WTC11 (cell line): ENCODE measurements around the gene TARP.
A peak's percentile ranks its signal among the peaks of the same experiment; 100 is the strongest.

Source experiments
- ATAC-seq: fragments of 200-7000 bp; cut with Tn5 transposase; 2 replicates; pipeline ENCODE4 v1.10.0; 2021; ENCODE audit warnings: mild to moderate bottlenecking, moderate library complexity
- CTCF ChIA-PET: fragments of 300-600 bp; sonication (Branson Sonifier 250); formaldehyde crosslinking; loops from one replicate; lab custom pipeline; 2021; ENCODE audit warnings: antibody characterized with exemption; lab: Charles Lee
- POLR2A ChIA-PET: fragments of 350-600 bp; sonication (Branson Sonifier 250); formaldehyde crosslinking; loops from one replicate; lab custom pipeline; 2021; ENCODE audit warnings: antibody characterized with exemption; lab: Charles Lee
- DNase-seq: peaks from one replicate; pipeline ENCODE4 v3.0.0; 2021; ENCODE audit warnings: low spot score
- H3K27ac Mint-ChIP-seq: 2 replicates; pipeline ENCODE4 v1.8.0; 2021; ENCODE audit warnings: mixed read lengths
- H3K27me3 Mint-ChIP-seq: 2 replicates; pipeline ENCODE4 v1.8.0; 2021; ENCODE audit warnings: low read depth, mild to moderate bottlenecking, moderate library complexity, mixed read lengths
- H3K36me3 Mint-ChIP-seq: 2 replicates; pipeline ENCODE4 v1.8.0; 2021; ENCODE audit warnings: mixed read lengths
- H3K4me1 Mint-ChIP-seq: 2 replicates; pipeline ENCODE4 v1.8.0; 2022; ENCODE audit warnings: mixed read lengths
- H3K4me3 Mint-ChIP-seq: 2 replicates; pipeline ENCODE4 v1.8.0; 2021; ENCODE audit warnings: mild to moderate bottlenecking, moderate library complexity, mixed read lengths
- H3K9me3 Mint-ChIP-seq: 2 replicates; pipeline ENCODE4 v1.8.0; 2021; ENCODE audit warnings: mixed read lengths
- ATF1 ChIP-seq: sonication (generic); formaldehyde crosslinking; IDR thresholded peaks from 2 replicates; pipeline ENCODE4 v1.8.1; 2023; ENCODE audit warnings: mild to moderate bottlenecking, moderate library complexity, missing genetic modification reagents
- FOXK1 ChIP-seq: sonication (generic); formaldehyde crosslinking; IDR thresholded peaks from 2 replicates; pipeline ENCODE4 v1.8.0; 2022; ENCODE audit warnings: mild to moderate bottlenecking, moderate library complexity, missing genetic modification reagents
- FOXP1 ChIP-seq: sonication (generic); formaldehyde crosslinking; IDR thresholded peaks from 2 replicates; pipeline ENCODE4 v1.8.0; 2022; ENCODE audit warnings: missing genetic modification reagents, mild to moderate bottlenecking, moderate library complexity, borderline replicate concordance
- MXD4 ChIP-seq: fragments of 250-450 bp; sonication (Bioruptor Pico); IDR thresholded peaks from 2 replicates; pipeline ENCODE4 v1.8.0; 2021; ENCODE audit warnings: mild to moderate bottlenecking, moderate library complexity, borderline replicate concordance
- NR3C1 ChIP-seq: sonication (generic); formaldehyde crosslinking; conservative IDR thresholded peaks from 2 replicates; pipeline ENCODE4 v1.8.1; 2023; ENCODE audit warnings: low read depth, mild to moderate bottlenecking, missing genetic modification reagents
- RELA ChIP-seq: sonication (generic); formaldehyde crosslinking; IDR thresholded peaks from 2 replicates; pipeline ENCODE4 v1.8.1; 2022; ENCODE audit warnings: missing genetic modification reagents, mild to moderate bottlenecking, borderline replicate concordance
- SOX15 ChIP-seq: fragments of 250-450 bp; sonication (Bioruptor Pico); IDR thresholded peaks from 2 replicates; pipeline ENCODE4 v1.9.0; 2021; ENCODE audit warnings: mild to moderate bottlenecking
- ZNF263 ChIP-seq: sonication (generic); formaldehyde crosslinking; IDR thresholded peaks from 2 replicates; pipeline ENCODE4 v1.8.1; 2022; ENCODE audit warnings: low read depth, mild to moderate bottlenecking, moderate library complexity, missing genetic modification reagents
- TF ChIP-seq, protein P1 (sequence below): sonication (generic); formaldehyde crosslinking; IDR thresholded peaks from 2 replicates; pipeline ENCODE4 v1.8.0; 2023; ENCODE audit warnings: missing genetic modification reagents
- TF ChIP-seq, protein P2 (sequence below): fragments of 250-450 bp; sonication (Bioruptor Pico); IDR thresholded peaks from 2 replicates; pipeline ENCODE4 v1.9.0; 2021; ENCODE audit warnings: mild to moderate bottlenecking
- TF ChIP-seq, protein P3 (sequence below): sonication (generic); formaldehyde crosslinking; IDR thresholded peaks from 2 replicates; pipeline ENCODE4 v1.8.1; 2023; ENCODE audit warnings: mild to moderate bottlenecking, missing genetic modification reagents, moderate library complexity
- TF ChIP-seq, protein P4 (sequence below): sonication (generic); formaldehyde crosslinking; conservative IDR thresholded peaks from 2 replicates; pipeline ENCODE4 v1.8.1; 2023; ENCODE audit warnings: mild to moderate bottlenecking, low read depth, missing genetic modification reagents, moderate library complexity
- TF ChIP-seq, protein P5 (sequence below): sonication (generic); formaldehyde crosslinking; IDR thresholded peaks from 2 replicates; pipeline ENCODE4 v1.8.1; 2022; ENCODE audit warnings: mild to moderate bottlenecking, missing genetic modification reagents, moderate library complexity, borderline replicate concordance
- TF ChIP-seq, protein P6 (sequence below): sonication (generic); formaldehyde crosslinking; IDR thresholded peaks from 2 replicates; pipeline ENCODE4 v1.8.1; 2023; ENCODE audit warnings: mild to moderate bottlenecking, missing genetic modification reagents
- TF ChIP-seq, protein P7 (sequence below): fragments of 200-600 bp; IDR thresholded peaks from 2 replicates; pipeline ENCODE4 v1.8.0; 2022; ENCODE audit warnings: antibody characterized with exemption

Gene TARP

DNA sequence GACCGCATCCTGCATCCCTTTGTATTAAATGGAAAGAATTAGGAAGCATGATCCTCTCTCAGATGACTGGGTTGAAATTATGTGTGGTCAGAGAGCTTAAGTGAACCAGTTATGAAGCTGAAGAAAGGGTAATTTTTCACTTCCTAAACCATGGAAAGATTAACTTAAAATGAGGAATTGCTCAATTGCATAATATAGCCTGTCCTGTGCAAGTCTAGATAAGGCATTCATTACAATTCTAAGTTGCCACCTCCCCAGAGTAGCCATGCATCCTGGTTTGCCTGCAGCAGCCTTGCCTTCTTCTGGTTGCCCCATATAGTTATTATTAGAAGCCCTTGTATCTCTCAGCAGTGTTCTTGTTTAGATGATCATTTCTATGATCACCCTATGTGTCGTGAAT lies 50.1 kb downstream of the TARP start (continued):
- TF ChIP-seq, protein P1, sequence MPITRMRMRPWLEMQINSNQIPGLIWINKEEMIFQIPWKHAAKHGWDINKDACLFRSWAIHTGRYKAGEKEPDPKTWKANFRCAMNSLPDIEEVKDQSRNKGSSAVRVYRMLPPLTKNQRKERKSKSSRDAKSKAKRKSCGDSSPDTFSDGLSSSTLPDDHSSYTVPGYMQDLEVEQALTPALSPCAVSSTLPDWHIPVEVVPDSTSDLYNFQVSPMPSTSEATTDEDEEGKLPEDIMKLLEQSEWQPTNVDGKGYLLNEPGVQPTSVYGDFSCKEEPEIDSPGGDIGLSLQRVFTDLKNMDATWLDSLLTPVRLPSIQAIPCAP (CRISPR knock-in tag) = no peak
- TF ChIP-seq, protein P2, sequence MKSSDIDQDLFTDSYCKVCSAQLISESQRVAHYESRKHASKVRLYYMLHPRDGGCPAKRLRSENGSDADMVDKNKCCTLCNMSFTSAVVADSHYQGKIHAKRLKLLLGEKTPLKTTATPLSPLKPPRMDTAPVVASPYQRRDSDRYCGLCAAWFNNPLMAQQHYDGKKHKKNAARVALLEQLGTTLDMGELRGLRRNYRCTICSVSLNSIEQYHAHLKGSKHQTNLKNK = no peak
- TF ChIP-seq SOX15 (CRISPR knock-in tag) (no peak), MXD4 (CRISPR knock-in tag) (no peak), ATF1 (CRISPR knock-in tag) (no peak), NR3C1 (CRISPR knock-in tag) (no peak), RELA (CRISPR knock-in tag) (no peak), ZNF263 (CRISPR knock-in tag) (no peak)
- TF ChIP-seq, protein P3, sequence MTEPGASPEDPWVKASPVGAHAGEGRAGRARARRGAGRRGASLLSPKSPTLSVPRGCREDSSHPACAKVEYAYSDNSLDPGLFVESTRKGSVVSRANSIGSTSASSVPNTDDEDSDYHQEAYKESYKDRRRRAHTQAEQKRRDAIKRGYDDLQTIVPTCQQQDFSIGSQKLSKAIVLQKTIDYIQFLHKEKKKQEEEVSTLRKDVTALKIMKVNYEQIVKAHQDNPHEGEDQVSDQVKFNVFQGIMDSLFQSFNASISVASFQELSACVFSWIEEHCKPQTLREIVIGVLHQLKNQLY (CRISPR knock-in tag) = no peak
- TF ChIP-seq, protein P4, sequence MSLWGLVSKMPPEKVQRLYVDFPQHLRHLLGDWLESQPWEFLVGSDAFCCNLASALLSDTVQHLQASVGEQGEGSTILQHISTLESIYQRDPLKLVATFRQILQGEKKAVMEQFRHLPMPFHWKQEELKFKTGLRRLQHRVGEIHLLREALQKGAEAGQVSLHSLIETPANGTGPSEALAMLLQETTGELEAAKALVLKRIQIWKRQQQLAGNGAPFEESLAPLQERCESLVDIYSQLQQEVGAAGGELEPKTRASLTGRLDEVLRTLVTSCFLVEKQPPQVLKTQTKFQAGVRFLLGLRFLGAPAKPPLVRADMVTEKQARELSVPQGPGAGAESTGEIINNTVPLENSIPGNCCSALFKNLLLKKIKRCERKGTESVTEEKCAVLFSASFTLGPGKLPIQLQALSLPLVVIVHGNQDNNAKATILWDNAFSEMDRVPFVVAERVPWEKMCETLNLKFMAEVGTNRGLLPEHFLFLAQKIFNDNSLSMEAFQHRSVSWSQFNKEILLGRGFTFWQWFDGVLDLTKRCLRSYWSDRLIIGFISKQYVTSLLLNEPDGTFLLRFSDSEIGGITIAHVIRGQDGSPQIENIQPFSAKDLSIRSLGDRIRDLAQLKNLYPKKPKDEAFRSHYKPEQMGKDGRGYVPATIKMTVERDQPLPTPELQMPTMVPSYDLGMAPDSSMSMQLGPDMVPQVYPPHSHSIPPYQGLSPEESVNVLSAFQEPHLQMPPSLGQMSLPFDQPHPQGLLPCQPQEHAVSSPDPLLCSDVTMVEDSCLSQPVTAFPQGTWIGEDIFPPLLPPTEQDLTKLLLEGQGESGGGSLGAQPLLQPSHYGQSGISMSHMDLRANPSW = no peak
- TF ChIP-seq, protein P5, sequence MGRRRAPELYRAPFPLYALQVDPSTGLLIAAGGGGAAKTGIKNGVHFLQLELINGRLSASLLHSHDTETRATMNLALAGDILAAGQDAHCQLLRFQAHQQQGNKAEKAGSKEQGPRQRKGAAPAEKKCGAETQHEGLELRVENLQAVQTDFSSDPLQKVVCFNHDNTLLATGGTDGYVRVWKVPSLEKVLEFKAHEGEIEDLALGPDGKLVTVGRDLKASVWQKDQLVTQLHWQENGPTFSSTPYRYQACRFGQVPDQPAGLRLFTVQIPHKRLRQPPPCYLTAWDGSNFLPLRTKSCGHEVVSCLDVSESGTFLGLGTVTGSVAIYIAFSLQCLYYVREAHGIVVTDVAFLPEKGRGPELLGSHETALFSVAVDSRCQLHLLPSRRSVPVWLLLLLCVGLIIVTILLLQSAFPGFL = no peak
- TF ChIP-seq, all 79 proteins: peak for 0

DNA sequence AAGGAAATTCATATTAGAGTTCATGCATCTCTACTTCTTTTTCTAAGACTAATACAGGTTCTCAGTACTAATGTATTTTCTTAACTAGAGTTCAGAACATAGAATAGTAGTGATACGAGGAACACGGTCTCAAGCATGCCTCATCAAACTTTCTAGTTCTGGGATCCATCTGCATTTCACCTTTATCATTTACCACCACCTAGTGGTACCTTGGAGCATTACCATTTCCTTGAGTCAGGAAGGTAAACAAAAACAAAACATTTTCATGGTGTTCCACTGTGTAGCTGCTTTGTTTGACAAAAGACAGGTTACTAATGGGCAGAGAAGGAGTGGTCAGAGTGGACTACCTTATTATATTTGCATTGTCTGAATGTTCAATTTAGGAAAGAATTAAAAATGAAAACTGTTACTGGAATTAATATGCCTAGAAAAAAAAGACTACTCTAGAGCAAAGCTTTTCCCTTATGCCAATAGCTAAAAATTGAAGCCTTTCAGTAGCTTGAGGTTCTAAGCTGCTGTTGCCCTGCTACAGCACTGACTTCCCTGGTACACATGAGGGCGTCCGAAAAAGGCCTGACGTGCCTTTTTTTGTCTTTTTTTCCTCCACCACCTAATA lies 50.8 kb downstream of the TARP start:
- Mint-ChIP-seq H3K9me3 (no peaks in the 10 kb centered on the region), H3K4me3 (no peak overlapping the region), H3K27ac (no peak overlapping the region), H3K27me3 (no peaks in the 10 kb centered on the region), H3K36me3 (peaks cover 20% of the 10 kb centered on the region), H3K4me1 (no peaks in the 10 kb centered on the region)
- TF ChIP-seq, protein P6, sequence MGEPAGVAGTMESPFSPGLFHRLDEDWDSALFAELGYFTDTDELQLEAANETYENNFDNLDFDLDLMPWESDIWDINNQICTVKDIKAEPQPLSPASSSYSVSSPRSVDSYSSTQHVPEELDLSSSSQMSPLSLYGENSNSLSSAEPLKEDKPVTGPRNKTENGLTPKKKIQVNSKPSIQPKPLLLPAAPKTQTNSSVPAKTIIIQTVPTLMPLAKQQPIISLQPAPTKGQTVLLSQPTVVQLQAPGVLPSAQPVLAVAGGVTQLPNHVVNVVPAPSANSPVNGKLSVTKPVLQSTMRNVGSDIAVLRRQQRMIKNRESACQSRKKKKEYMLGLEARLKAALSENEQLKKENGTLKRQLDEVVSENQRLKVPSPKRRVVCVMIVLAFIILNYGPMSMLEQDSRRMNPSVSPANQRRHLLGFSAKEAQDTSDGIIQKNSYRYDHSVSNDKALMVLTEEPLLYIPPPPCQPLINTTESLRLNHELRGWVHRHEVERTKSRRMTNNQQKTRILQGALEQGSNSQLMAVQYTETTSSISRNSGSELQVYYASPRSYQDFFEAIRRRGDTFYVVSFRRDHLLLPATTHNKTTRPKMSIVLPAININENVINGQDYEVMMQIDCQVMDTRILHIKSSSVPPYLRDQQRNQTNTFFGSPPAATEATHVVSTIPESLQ (CRISPR knock-in tag) = no peak
- TF ChIP-seq SOX15 (CRISPR knock-in tag) (no peak), FOXP1 (CRISPR knock-in tag) (no peak), FOXK1 (CRISPR knock-in tag) (0 out of 2 replicates have a peak, but pooled peaks have one; percentile 33)
- TF ChIP-seq, protein P7, sequence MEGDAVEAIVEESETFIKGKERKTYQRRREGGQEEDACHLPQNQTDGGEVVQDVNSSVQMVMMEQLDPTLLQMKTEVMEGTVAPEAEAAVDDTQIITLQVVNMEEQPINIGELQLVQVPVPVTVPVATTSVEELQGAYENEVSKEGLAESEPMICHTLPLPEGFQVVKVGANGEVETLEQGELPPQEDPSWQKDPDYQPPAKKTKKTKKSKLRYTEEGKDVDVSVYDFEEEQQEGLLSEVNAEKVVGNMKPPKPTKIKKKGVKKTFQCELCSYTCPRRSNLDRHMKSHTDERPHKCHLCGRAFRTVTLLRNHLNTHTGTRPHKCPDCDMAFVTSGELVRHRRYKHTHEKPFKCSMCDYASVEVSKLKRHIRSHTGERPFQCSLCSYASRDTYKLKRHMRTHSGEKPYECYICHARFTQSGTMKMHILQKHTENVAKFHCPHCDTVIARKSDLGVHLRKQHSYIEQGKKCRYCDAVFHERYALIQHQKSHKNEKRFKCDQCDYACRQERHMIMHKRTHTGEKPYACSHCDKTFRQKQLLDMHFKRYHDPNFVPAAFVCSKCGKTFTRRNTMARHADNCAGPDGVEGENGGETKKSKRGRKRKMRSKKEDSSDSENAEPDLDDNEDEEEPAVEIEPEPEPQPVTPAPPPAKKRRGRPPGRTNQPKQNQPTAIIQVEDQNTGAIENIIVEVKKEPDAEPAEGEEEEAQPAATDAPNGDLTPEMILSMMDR = peak; percentile 63
- ChIA-PET POLR2A (no interaction called here), CTCF (interaction anchor here (0.6 to 3.5 kb wide), 21 partner anchors 10 to 349 kb away, joined by 3 to 25 read pairs (median 6); partner anchors contain the start of gene SFRP4)
- ATAC-seq (peak; percentile 78), DNase-seq (no peak)
